Activated CD4-positive, CD25-positive, alpha-beta regulatory T cell treated with anti-CD3 and anti-CD28 coated beads, Interleukin-2, amount 50 U/mL, for 24 hours (primary cell): ENCODE measurements around the gene SEC22A.

ENCODE experiments used
- ATAC-seq, 2 donors: fragments of 150-1000 bp; cut with Tn5 transposase; one replicate each; pipeline ENCODE4 v1.10.0; 2021; ENCODE audit warnings: mild to moderate bottlenecking in 1 of 2, moderate library complexity in 1 of 2

Gene SEC22A

DNA sequence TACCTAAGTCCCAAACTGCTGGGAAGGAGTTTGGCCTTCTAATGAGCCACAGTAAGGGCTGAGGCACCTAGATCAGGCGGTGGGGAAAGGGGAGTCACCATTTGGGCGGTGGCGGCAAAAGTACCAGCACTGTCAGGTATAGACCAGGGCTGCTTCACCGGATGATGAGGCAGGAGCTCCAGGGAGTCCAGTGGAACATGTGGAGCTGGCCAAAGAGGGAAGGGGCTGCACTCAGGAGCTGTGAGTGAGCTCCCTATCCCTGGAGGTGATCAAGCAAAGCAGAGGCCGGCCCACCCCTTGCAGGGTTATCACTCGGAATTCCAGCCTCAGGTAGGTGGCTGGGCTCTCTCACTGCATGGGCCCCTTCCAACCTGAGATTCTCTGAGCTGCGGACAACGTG is 108.4 kb downstream of the SEC22A start:
- ATAC-seq: no peak

DNA sequence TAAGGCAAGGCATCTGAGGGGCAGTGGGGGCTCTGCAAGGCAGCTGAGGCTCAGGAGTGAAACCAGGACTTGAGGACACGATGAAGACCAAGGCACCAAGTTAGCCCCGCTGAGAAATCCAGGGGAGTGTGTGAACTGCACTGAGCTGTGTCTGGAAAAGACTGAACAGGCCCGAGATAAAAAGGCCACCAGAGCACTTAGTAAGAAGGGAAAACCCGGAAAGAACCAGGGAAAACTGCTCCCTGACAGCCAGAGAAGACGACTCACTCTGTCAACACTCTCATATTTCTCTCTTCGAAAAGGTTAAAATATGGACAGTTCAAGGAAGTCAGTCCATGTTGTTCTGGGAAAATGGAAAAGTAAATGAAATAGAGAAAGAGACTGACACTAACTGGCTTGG is 109.0 kb downstream of the SEC22A start:
- ATAC-seq: no peak

DNA sequence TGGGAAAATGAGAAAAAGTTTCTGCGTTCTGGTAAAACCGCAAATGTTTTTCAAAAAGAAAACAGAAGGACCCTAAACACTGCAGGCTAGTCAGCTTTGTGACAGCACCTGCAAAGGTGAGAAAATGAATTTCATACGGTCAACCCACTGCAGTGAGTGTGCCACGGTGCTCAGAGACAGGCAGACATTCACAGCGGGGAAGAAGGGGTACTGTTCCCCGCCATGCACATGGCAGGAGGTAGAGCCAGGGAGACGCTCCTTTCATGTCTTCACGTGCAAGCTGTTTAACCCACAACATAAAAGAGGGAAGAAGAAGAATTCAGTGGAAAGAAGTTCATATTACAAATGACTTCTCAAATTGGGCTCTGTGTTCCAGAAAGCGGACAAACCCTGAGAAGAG is 109.5 kb downstream of the SEC22A start:
- no peak for ATAC-seq

DNA sequence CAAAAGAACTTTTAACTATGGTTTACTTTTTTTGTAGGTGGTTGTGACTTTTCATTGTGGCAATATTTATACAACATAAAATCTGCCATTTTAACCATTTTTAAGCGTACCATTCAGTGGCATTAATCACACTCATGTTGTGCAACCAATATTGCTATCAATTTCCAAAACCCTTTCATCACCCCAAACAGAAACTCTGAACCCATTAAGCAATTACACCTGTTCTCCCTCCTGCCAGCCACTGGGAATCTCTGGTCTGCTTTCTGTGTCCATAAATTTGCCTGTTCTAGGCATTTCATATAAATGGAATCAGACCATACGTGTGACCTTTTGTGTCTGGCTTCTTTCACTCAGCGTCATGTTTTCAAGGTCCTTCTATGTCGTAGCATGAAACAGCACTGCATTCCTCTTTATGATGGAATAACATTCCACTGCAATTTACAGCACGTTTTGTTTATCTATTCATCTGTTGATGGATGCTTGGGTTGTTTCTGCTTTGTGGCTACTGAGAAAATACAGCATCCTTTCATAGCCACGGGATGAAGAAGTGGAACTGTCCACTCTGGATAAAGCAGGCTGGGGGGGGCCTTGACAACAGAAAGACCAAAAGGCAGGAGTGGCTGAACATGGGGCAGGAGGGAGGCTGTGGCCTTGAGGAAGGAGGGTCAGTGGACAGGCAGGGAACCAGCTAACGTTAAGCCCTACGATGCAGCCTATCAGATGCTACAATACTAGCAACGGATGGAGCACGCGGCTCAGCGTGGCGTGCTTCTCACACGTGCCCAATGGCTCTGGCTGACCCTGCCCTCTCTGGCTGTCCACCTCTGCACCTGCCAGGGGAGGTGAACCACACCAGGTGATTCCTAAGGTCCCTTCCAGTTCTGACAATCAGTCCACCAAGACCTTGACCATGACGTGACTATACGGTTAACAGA is 110.9 kb downstream of the SEC22A start:
- no peak for ATAC-seq

DNA sequence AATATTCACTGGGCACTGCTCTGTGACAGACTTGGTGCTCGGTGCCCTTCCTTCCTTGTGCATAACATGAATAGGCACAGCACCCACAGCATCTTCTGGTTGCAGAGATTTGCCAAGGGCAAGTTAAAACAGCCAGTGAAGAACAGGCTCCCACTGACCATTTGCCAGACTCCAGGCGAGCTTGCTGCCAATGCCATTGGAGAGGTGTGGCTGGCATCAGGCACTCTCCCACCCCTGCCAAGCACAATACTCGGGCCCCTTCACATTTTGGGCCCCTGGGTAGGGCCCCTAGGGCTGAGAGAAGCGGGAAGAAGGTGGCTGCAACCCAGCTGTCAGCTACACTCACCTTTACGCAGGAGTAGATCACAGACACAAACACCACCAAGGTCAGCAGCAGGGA is 112.1 kb downstream of the SEC22A start:
- no peak for ATAC-seq

DNA sequence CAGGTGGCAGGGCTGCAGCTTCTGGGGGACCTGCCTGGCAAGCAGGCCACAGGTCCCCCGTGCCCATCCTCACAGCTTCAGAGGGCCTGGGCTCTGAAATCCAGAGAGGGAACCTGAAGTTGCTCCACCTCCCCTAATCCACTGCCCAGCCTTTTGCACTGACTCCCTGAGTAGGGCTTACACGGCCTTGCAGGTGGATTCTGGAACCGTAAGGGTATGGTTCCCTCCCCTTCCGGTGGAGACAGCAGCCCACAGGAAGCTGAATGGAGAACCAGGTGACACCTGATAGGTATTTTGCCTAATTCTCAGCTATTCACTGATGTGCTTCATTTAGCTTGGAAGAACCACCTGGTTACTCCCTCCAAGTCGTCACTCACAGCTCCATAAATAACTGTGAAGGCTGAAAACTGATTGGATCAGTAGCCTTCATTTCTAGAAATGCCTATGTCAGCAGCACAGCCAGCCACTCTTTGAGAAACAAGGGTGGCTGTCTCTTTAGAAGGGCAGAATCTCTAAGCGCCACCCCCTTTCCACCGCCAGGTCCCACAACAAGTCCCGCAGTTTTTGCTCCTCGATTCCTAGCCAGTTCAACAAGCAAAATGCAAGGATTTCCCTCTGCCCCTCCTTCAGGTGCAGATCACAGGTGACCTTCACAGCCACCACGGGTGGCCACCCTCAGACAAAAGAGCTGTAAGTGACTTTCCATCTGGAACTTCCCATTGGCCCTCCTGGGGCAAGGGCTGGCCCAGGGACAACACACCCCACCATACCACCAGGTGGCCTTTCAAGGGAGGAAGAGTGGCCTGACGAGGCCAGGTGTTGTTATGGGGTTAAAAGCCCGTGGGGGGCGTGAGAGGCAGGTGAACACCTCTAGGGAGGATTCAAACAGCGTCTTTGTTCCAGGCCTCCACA is 112.9 kb downstream of the SEC22A start:
- no peak for ATAC-seq

DNA sequence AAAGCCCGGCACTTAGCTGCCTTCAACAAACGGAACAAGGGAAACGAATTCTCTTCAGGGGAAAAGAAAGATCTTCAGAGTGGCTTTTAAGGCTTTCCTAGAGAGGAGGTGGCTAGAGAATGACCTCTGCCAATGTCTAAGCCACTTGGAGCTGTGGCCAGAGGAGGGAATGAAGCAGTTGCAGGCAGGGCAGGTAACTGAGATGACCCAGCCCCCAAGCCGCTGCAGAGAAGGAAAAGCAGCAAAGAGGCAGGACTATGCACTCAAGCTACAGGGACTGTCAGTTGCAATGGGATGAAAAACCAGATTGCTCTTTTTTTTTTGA is 113.5 kb downstream of the SEC22A start:
- no peak for ATAC-seq

DNA sequence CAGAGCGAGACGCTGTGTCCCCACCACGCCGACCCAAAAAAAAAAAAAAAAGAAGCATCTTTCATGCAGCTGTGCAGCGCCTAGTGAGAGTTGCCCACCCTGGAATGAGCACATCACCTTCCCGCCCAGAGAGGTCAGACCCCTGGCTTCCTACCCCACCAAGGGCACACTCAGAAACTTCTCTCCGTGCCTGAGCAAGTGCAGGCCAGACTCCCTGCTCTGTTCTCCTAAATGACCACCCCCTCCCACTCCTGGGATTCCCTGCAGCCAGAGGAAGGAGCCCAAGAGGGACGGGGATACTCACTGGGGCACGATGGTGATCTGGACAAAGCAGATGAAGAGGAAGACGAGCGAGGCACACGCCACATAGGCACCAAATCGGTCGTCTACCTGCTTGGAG is 116.0 kb downstream of the SEC22A start:
- no peak for ATAC-seq

DNA sequence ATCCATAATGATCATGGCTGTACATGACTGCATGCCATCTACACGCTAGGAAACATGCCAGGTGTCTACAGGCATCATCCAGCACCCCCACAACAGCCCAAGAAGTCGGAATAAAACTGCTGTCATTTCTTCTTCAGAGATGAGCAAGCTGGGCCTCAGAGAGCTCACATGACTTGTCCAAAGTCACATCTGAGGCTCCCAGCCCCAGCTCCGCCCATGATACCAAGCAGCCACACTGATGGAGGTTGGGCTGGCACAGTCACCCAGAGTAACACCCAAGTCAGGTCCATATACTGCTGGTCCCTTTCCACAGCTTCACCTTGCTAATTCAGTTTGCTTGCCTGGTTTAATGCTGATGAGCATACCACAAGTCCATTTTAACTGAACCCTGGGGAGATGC is 116.6 kb downstream of the SEC22A start:
- ATAC-seq: no peak

DNA sequence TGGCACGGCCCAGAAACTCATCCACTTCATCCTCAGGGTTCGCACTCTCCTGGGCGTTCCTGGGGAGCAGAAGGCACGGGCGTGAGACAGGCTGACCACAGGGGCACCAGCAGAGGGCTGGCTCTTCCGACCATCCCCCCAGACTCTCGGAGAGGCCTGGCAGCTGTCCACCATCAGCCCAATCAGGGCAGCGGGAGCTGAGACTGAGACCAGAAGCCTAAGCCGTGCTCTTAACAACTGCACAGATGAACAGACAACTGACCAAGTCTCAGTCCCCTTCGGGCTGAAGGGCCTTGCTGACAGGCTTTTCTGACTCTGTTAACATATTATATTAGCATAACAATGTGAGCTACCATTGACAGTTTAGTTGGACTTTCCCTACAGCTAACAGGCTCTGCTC is 118.0 kb downstream of the SEC22A start:
- ATAC-seq: no peak

DNA sequence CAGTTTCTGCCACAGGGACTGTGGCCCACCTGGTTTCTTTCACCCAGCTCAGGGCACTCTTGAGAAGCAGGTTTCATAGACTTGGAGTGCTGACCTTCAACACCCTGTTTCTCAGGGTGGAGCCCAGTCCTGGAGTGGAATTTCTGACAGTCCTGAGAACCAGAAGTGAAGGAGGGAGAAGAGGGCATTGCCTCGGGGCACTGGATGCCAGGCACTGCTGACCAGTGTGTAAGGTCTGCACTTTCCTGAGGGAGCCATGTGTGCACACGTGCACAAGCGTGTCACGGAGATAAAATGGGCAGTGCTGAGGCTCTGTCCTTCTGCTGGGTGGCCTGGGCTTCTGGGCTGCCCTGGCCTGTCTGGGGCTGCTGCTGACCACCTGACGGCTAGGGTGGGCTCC is 118.5 kb downstream of the SEC22A start:
- no peak for ATAC-seq

DNA sequence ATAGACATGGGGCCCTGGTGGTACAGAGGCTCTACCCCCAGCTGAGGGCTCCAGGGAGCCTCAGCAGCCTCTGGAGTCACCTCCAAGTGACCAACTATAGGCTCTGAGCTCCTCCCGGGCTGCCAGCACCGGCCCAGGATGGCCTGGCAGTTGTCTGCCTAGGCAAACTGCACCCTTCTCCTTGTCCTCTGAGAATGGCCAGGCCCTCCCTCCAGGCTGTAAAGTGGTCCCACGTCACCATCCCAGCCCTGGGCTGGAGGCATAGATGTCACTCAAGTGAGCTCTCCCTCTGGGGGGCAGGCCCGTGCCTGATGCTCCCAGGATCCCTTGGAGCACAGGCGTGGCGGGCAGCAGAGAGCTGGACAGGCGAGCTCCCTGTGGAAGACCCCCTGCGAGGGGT is 120.1 kb downstream of the SEC22A start:
- no peak for ATAC-seq

DNA sequence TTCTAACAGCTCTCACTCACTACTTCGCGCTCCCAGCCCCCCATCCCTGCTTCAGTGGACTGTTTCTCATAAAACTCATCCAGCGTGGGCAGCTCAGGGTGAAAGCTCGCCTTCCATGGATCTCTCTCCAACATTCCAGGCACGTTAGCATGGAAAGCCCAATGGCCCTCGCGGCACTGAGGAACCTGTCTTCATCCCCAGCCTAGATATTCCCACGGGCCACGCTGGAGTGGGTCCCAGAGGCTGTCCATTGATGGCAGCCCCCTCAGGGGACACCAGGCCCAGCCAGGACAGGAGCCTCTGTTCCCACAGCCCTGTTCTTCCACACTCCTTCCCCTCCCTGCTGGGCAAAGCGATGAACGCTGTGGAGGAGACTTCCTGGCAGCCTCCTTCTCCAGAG is 121.1 kb downstream of the SEC22A start:
- no peak for ATAC-seq
